Uterus (tissue), 4 donors: ENCODE data around the gene KTN1. TPM values are rescaled to one million over a fixed set of nuclear protein-coding genes. Genes with fewer than 3 reads are reported as not detected.

Source experiments
- DNase-seq, 2 donors: peaks; one replicate each; pipeline ENCODE4 v3.0.0-alpha.2; 2019 to 2020
- H3K27ac ChIP-seq, 2 donors: fragments of 200-600 bp; sonication (generic); 1 replicate in 1 of 2; 2 replicates in 1 of 2; pipeline ENCODE4 v1.5.1; 2016 to 2018
- H3K27me3 ChIP-seq, 2 donors: fragments of 200-600 bp; sonication (generic); one replicate each; pipeline ENCODE4 v1.5.1; 2018 to 2019; ENCODE audit warnings: control low read depth in 1 of 2
- H3K36me3 ChIP-seq, 2 donors: fragments of 200-600 bp; sonication (generic); one replicate each; pipeline ENCODE4 v1.5.1; 2019; ENCODE audit warnings: control low read depth in 1 of 2
- H3K4me1 ChIP-seq, 2 donors: fragments of 200-600 bp; sonication (generic); one replicate each; pipeline ENCODE4 v1.5.1; 2018 to 2019; ENCODE audit warnings: control low read depth in 1 of 2
- H3K4me3 ChIP-seq, 2 donors: fragments of 200-600 bp; sonication (generic); 1 replicate in 1 of 2; 2 replicates in 1 of 2; pipeline ENCODE4 v1.5.1; 2018 to 2019; ENCODE audit warnings: mild to moderate bottlenecking in 1 of 2
- H3K9me3 ChIP-seq, 2 donors: fragments of 200-600 bp; sonication (generic); one replicate each; pipeline ENCODE4 v1.5.1; 2019; ENCODE audit warnings: control low read depth in 1 of 2
- CTCF ChIP-seq, 4 experiments: fragments of 200-600 bp in 2 of 4; fragments of 450-650 bp in 2 of 4; sonication (generic) in 2 of 4; IDR thresholded peaks; one replicate each; pipeline ENCODE4 v1.5.1; 2016 to 2019; ENCODE audit warnings: antibody characterized with exemption in 4 of 4, mild to moderate bottlenecking in 2 of 4, moderate library complexity in 1 of 4
- POLR2A ChIP-seq, 2 donors: fragments of 450-650 bp; IDR thresholded peaks; one replicate each; pipeline ENCODE4 v1.6.1; 2016; ENCODE audit warnings: antibody characterized with exemption in 2 of 2, mild to moderate bottlenecking in 1 of 2, moderate library complexity in 1 of 2
- intact Hi-C: fragments of 100-400 bp; cut with DNase I; formaldehyde crosslinking; loops from one replicate; pipeline ENCODE4 v1.15.1; 2023; ENCODE audit warnings: low total_unique reads
- total RNA-seq, 4 donors: library from RNA; depleted of rRNA in 3 of 4; stranded (reverse); fragments of >200 nt in 3 of 4; gene quantifications; one replicate each; pipeline versions ENCODE4 v1.1.0 to v1.2.4, GENCODE V29; 2014 to 2023
- donor health status: DM: yes; HTN: yes; CAD: no.

KTN1 gene
- total RNA-seq, 4 donors from 2014 or later, result 57.9 to 183 (median 99.7) TPM

GRCh38 chr14:55715889-55716288 is 135.9 kb downstream of the KTN1 start:
- intact Hi-C loops, result no loop called here
- no peaks in the 10 kb centered on the region for H3K4me1 ChIP-seq
- no peak overlapping the region for H3K27ac ChIP-seq
- no peaks in the 10 kb centered on the region for H3K27me3 ChIP-seq
- H3K9me3 ChIP-seq, result no peaks in the 10 kb centered on the region
- no peaks in the 10 kb centered on the region for H3K36me3 ChIP-seq
- no peak overlapping the region for H3K4me3 ChIP-seq
- peak in 1 of 2 donors; percentile 37 for DNase-seq
- TF ChIP-seq CTCF (IDR thresholded peaks at IDR 0.05) (no peak), POLR2A (IDR thresholded peaks at IDR 0.05) (no peak)

- TF ChIP-seq CTCF (IDR thresholded peaks at IDR 0.05), result no peak
- no peak for TF ChIP-seq POLR2A (IDR thresholded peaks at IDR 0.05)
- no peak for DNase-seq
- Histone ChIP-seq H3K27ac (no peak overlapping the region), H3K27me3 (no peaks in the 10 kb centered on the region), H3K4me3 (no peak overlapping the region), H3K9me3 (no peaks in the 10 kb centered on the region), H3K4me1 (no peaks in the 10 kb centered on the region), H3K36me3 (no peaks in the 10 kb centered on the region)
- intact Hi-C loops, result no loop called here
These were observed 137.6 kb downstream of the KTN1 start for GRCh38 chr14:55717621-55718020.

GRCh38 chr14:55718551-55718950 is 138.5 kb downstream of the KTN1 start:
- H3K36me3 ChIP-seq, result no peaks in the 10 kb centered on the region
- H3K27me3 ChIP-seq, result no peaks in the 10 kb centered on the region
- no peak for DNase-seq
- intact Hi-C loops, result no loop called here
- no peaks in the 10 kb centered on the region for H3K9me3 ChIP-seq
- H3K27ac ChIP-seq, result no peak overlapping the region
- TF ChIP-seq POLR2A (IDR thresholded peaks at IDR 0.05), result no peak
- no peak for TF ChIP-seq CTCF (IDR thresholded peaks at IDR 0.05)
- no peaks in the 10 kb centered on the region for H3K4me1 ChIP-seq
- H3K4me3 ChIP-seq, result no peak overlapping the region

- Histone ChIP-seq H3K27me3 (no peaks in the 10 kb centered on the region), H3K36me3 (no peaks in the 10 kb centered on the region), H3K4me3 (no peak overlapping the region), H3K9me3 (no peaks in the 10 kb centered on the region), H3K4me1 (no peaks in the 10 kb centered on the region), H3K27ac (no peak overlapping the region)
- no peak for DNase-seq
- intact Hi-C loops, result no loop called here
- TF ChIP-seq CTCF (IDR thresholded peaks at IDR 0.05) (no peak), POLR2A (IDR thresholded peaks at IDR 0.05) (no peak)
These were observed 140.8 kb downstream of the KTN1 start for GRCh38 chr14:55720796-55721195.

- TF ChIP-seq POLR2A (IDR thresholded peaks at IDR 0.05) (no peak), CTCF (IDR thresholded peaks at IDR 0.05) (no peak)
- Histone ChIP-seq H3K9me3 (no peaks in the 10 kb centered on the region), H3K36me3 (no peaks in the 10 kb centered on the region), H3K27ac (no peak overlapping the region), H3K4me1 (no peaks in the 10 kb centered on the region), H3K4me3 (no peak overlapping the region), H3K27me3 (no peaks in the 10 kb centered on the region)
- DNase-seq, result no peak
- intact Hi-C loops, result no loop called here
These were observed 141.3 kb downstream of the KTN1 start for GRCh38 chr14:55721353-55721752.
